Activated CD4-positive, alpha-beta T cell treated with anti-CD3 and anti-CD28 coated beads, Interleukin-2, amount 50 U/mL, for 16 hours (primary cell): ENCODE data around the gene KRT8.
"Not testable (repeated sequence)": the region's sequence is repeated elsewhere in the genome, so short reads cannot be mapped to it uniquely, and the experiment has no call there.

ENCODE experiments used
- DNase-seq: peaks from one replicate; pipeline ENCODE4 v3.0.0-alpha.2; 2020

Gene KRT8

DNA sequence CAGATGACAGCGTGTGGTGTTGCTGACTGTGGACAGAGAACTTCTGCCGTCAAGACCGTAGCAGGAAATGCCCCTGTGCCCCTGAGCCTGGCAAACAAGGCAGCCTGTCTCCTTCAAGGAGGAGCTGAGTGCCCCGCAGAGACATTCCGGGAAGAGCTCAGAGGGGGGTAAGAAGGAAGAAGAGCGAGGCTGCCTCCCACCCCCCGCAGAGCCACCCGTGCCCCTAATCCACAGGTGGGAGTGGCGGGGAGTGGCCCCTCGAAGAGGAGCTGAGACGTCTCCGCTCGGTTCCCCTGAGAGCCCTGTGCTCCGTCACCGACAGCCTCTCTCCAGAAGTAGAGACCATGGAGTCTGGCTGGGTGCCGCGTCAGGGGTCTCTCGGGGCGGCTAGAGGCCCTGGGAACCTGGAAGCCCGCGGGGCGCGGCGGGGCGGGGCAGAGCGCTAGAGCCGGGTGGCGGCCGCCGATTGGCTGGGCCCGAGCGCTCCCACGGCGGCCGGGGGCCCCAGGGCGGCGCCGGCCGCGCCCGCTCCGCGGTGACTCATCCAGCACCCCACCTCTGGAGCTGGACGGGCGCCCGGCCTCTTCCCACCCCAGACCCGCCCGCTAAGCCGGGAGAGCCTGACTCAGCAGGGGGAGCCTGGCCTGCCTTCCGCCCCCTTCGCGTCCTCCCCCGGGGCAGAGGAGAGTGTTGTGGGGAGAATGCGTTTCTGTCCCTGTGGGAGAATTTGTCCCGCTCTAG is 30.9 kb downstream of the KRT8 start:
- peak; percentile 36 for DNase-seq

DNA sequence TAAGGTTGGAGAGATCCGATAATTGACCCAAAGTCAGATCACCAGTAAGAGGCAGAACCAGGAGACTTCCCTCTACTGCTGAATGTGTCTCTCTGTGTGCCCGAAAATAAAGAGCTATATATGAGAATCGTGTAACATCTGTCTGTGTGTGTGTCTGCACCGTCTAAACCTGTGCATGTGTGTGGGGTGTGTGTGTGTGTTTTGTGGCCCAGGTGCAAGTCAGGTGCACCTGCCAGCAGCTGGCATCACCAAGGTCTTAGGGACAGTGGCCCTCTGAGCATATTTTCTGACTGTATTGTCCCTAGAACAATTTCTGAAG is 31.4 kb downstream of the KRT8 start:
- DNase-seq, result no peak

DNA sequence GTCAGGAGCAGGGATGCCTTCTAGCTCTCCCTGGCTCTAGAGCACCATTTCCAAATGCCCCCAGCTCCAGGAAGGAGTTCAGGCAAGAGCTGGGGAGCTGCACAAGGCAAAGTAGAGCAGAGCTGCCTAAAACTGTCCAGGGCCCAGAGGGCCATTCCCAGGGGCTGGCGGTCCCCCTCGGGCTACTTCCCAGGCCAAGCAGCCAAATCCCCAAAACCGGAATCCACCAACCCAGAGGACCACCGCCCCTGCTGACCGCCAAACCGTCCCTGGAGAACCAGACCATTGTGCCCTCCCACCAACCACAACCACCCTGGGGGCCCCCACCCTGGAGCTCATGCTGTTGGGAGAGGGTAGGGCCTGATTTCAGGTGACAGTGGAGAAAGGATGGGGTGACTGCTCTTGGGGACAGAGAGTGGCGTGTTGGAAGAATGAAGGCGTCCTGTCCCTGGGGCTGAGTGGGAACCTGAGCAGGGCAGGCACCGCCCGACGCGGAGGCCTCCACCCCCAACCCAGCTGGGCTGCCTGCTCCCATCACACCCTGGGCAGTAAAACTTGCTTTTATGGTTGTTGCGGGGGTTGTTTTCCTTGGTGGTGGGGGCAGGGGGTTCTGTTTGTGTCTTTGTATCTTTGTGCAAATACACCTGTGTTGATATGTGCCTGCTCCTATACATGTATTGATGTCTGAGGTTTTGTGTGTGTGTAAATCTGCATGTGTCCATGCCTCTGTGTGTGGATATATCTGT is 32.1 kb downstream of the KRT8 start:
- DNase-seq, result no peak

DNA sequence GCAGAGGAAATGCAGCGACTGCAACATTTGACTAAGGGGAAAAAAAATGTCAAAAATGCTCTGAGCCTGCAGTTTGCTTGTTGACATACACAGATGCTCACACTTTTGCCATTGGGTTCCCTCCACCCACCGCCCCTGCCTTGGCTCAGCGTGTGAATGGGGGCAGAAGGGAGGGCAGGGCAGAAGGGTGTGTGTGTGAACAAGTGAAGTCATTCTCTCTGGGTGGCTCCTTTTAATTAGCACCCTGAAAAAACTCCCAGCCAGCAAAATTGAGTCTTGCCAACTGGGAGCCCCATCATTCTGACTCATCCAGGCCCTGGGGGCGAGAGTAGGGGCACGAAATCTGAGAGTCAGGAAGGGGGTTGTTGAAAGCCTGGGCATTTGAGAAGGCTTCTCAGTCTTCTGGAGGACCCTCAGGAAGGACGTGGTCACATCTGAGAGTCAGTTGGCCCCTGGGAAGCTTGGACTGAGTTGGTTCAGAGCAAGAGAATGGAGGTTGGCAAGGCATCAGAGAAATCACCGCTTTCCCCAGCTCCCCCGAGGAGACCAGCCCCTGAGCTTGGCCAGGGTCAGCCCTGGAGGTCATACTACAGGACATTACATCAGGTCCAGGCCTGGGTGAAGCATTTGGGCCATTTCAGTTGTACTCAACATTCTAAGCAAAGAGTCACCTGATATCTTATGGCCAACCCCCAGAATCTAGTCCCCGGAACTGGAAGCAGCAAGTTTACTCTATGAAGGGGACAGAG is 33.4 kb downstream of the KRT8 start:
- DNase-seq, result no peak

DNA sequence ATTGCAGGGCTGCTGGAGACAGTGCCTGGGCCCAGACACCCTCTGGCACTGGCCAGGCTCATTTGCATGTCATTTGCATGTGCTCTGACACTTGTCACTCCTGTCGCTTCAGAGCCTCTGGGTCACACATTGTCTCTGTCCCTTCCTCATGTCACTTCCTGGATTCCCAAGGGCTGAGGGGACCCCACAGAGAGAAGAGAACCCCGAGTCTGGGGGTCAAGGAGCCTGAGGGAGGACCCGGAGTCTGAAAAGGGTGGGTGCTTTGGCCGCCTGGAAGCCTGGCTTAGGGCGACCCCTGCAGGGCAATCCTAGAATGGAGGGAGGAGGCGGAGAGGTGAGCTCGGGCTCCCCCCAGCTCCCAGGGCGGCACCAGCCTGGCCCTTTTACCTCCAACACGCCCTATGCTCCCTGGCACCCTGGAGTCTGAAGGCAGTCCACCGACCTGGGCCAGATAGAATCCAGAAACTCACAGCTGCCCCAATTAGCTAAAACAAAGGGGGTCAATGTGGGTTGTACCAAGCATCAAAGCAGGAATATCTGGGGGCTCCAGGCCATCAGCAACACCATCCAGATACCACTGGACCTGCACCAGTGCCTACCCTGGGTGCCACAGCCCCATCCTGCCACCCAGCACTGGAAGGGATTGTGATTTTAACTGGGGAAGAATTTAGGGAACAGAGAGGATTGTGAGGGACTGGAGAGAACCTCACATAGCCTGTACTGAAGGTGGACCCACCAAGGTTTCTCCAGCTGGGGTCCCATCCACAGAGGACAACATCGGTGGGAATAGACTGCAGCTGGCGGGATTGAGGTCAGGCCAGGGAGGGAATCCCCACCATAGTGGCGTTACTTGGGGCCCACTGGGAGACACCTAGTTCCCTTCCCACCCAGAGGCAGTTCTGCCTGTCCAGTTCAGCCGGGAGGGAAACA is 34.2 kb downstream of the KRT8 start:
- peak; percentile 70 for DNase-seq

DNA sequence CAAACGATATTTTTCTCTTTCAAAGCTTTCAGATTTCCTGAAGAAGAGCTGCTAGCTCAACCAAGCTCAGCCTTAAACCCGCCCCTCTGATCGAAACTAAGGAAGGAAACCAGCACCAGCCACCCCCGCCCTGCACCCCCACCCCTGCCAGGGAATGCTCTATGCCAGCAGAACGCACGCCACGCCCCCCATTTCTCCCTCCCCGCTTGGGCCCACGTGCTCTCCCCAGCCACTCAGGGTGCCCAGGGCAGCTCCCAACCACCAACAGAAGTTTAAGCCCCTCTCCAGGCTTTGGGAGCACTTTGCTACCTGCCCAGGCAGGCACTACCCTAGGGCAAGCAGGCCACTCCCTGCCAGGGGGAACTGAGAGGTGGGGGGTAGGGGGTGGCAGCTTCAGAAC is 37.2 kb downstream of the KRT8 start:
- DNase-seq, result no peak

DNA sequence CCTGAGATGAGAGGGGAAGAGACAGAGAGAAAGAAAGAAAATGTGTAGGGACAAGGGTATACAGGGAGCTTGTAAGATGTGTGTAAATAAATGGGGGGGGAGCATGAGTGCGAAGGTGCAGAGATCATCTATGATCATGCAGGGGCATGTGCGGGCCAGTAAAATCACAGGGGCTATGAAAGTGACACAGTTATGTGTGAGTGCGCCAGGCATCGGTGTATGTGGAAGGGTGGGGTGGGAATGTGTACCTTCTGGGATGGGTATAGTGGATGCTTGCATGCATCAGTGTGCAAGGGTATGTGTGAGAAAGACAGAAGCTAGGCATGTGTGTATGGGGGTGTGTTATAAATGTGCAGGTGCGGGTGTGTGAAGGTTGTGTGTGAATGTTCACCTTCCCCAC is 37.7 kb downstream of the KRT8 start:
- no peak for DNase-seq

DNA sequence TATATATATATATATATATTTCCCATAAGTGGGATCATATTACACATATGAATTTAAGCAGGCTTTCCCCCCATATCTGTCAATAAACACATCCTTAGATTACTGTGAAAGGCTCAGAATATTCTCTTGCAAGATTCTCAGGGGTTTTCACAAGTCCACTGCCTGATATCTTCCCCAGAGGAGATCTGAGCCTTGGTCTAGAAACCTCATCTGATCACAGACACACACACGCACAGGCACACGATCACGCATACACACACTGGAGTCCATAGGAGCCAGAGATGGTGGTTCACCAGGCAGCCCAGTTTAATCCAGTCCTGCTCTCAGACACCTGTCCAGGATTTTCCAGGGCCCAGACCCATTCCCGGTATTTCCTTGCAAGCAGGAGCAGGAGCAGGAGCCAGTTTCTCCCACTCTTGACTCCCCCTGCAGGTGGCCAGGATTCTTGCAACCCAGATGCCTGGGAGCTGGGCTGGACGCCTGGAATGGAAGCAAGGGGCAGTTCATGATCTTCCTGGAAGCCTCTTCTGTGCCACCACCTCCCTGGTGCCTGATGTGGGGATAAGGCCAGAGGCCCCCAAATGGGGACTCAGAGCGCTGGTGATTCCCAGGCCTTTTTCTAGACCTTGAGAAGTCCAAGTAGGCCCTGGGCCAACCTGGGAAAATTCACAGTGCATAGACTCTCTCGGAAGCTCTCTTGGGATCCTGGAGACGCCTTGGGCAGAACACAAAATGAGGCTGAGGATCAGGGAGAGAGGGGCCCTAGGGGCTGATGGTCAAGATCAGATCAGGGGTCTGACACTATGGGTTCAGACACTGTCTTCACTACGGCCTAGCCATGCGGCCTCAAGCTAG is 39.6 kb downstream of the KRT8 start:
- DNase-seq, result peak; percentile 20

DNA sequence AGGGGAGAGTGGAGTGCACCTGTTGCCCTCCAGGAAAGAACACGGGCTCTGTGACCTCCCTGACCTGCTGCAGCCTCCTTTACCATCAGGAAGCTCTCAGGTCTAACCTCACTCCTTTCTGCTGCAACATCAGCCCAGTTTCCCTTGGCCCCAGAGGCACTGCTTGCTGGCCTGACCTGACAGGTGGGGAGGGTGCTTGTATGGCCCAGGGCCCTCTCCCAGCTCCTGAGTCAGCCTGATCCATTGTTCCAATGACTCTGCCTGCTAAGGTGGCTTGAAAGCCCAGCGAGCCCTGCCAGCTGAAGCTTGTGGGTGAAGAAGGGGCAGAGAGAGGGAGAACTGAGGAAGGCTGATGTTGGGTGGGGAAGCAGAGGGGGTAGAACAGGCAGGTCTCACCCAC is 42.9 kb downstream of the KRT8 start:
- no peak for DNase-seq

DNA sequence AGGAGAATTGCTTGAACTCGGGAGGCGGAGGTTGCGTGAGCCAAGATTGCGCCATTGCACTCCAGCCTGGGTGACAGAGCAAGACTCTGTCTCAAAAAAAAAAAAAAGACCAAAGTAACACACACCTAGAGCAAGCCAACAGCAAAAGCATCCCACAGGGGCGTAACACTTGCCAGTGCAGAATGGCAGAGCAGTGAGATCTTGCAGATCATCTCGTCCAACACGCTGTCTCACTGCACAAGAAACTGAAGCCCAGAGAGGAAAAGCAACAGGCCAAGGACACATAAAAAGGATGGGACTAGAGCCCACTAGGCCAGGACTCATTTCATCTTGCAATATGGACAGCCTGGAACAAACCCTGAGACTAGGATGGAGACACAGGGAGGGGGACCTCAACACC is 43.4 kb downstream of the KRT8 start:
- no peak for DNase-seq

DNA sequence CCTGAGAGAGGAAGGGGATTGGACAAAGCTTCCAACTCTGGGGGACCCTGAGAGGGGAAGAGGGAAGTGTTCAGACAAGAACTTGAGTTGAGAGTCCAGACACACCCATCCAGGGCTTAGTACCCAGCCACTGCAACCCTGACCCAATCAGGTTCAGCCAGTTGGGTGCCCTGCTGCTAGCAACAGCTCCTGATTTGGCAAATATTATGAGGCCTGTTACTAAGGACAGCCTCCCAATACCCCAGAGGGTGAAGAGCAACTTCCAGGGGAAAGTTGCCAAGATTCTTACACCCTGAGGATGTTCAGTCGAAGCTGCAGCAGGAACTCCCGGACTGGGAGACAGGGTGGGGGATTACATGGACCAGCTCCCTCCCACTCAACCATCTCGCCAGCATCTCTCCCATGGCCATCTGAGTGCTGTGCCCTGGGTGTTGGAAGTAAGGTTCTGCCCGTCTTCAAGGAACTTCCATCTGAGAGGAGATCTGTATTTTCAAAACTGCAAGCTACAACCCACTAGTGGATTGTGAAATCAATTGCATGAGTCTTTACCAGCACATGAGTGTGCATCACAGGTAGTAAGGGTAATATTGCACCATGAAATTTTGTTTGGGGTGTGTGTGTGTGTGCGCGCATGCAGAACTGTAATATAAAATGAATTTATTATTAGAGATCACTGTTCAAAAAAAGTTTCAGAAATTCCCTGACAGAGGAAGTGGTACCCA is 44.6 kb downstream of the KRT8 start:
- DNase-seq, result no peak

DNA sequence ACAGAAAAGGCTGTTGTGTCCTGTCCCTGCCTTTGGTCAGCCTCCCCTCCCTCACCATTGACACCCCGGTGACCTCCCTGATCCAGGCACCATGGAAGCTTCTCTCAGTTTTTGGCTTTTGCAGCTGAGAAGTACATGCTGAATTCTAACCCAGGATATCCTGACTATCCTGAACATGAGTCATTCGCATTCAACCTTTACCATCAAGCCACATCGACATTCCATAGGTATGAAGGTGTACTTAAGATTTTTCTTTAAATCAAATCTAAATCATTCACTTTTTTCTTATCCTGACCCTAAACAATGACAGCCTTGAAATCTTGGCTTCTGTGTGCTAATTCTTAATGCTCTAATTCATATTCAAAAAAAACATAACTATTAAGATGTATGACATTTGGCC is 47.4 kb downstream of the KRT8 start:
- DNase-seq, result no peak

DNA sequence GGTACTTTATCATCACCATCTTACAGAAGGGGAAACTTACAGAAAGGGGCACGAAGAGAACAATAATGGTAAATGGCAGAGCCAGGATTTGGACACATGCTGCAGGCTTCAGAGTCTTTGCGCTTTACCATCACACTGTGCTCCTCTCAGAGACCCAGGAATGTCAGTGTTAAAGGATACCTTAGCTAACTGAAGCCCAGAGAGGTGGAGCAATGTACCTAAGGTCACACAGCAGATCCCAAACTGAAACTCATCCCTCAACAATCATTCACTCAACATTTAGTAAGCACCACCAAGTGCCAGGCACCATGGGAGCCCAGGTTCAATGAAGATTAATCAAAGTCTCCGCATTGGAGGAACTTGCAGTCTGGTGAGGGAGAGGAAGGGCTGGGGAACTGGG is 48.1 kb downstream of the KRT8 start:
- no peak for DNase-seq

DNA sequence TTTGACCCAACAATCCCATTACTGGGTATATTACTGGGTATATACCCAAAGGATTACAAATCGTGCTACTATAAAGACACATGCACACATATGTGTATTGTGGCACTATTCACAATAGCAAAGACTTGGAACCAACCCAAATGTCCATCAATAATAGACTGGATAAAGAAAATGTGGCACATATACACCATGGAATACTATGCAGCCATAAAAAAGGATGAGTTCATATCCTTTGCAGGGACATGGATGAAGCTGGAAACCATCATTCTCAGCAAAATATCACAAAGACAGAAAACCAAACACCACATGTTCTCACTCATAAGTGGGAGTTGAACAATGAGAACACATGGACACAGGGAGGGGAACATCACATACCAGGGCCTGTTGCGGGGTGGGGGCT is 48.8 kb downstream of the KRT8 start:
- not testable (repeated sequence) for DNase-seq

DNA sequence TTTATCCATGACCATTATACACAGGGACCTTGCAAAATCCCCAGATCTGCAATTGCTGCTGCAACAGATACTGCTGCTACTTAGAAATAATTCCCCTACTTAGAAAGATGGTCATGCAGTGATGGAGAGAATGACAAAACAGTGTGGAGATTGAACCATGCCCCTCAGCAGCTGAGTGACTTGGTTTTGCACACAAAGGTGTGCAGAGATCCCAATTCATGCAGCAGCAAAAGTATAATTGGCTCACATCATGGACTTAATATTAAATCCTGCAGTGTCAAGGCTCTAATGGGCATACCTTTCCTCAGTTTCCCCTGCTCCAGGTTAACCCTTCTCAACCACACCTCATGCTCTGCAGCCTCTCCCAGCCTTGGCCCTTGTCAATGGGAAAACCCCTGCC is 53.1 kb downstream of the KRT8 start:
- DNase-seq, result no peak

DNA sequence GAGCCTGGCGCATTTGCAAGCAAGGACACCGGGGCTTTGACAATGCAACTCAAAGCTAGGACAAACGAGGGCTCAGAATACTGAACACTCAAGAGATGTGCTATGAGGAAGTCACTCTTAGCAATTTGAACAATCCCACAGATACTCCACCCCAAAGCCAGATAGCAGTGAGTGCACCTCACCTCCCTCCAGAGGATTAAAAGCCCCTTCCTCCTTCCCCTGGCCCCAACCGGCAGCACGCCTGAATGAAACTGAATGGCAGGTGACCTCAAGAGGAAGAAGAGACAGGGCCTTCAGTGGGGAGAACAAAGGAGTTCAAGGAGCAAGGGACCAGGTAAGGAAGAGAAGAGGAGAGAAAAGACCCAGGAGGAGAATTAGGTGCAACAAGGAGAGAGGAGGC is 54.2 kb downstream of the KRT8 start:
- DNase-seq, result no peak

DNA sequence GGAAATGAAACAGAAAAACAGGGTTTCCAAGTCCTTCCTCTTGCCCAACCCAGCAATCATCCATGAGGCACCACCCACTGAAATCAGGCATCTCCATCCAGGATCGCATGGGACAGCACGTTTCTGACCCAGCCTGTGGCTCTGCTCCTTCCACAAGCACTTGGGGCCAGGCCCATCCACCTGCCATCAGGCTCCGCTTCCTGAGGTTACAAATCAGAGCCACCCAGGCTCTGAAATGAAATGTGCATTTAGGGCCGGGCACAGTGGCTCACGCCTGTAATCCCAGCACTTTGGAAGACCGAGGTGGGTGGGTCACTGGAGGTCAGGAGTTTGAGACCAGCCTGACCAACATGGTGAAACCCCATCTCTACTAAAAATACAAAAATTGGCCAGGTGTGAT is 55.4 kb downstream of the KRT8 start:
- no peak for DNase-seq

DNA sequence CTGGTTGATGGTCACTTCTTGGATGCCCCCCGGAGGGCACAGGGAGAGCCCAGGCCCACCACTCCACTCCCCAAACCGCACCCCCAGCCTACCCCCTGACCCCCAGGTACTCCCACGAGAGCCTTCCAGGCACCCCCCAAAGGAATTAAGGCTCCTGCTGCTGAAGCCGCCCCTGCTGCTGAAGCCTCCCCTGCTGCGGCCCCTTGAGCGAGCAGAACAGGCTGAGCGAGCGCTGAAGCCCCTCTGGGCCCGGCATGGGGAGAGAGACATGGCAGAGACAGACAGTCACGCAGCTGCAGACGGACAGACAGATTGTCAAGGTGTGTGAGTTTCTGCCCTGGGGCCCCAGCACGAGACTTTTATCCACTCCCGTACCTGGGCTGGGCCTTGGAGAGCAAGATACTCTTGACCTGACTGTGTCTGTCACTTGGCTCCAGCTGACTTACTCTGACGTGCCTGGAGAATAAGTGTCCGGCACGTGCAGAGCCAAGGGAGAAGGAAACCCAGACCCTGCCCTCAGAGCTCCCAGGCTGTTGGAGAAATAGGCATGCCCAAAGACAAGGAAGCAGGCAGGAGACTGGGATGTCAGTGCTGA is 56.1 kb downstream of the KRT8 start, which contains the start of gene KRT78:
KRT78 (minus strand) TSS at position 334 of the 595 bp plus-strand sequence; CDS start at position 270, 64 bp downstream.
- no peak for DNase-seq

DNA sequence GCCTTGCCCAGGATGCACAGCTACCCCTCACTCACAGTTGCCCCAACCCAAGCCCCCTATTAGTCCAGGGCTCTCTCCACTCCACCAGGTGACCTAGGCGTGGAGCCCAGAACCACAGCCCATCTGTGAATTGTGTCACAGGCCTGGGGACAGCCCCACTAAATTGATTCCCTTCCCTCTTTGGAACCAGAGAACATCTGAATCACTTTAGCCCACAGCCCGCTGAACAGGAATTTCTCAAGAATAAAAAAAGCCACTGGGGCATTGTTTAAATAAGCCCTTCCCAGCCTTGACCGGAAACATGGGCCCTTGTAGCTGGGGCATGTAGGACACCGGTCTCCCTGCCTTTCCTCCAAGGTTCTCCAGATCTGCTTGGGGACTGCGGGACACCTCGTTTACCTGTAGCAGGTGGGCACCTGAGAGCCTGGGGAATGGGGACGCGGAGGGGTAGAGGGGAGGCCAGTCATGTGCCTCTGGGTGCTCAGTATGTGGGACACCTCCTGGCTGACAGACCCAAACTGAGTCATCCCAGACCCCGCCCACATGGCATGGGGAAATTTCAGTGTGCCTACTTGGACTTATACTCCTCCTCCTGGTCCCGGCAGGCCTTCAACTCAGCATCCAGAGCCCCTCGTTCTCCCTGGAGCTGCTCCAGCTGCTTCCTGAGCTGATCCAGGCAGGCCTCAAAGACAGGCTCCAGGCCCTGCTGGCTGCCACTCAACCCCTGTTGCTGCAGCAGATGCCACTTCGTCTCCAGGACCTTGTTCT is 57.4 kb downstream of the KRT8 start:
- no peak for DNase-seq
